Testis (tissue), 3 donors: ENCODE data around the gene DUOX1. TPM values are rescaled to one million over a fixed set of nuclear protein-coding genes. Genes with fewer than 3 reads are reported as not detected.

Experiments
- DNase-seq: peaks from one replicate; pipeline ENCODE4 v3.0.0-alpha.2; 2019
- H3K27ac ChIP-seq, 2 donors: fragments of 200-600 bp; sonication (generic); one replicate each; pipeline ENCODE4 v1.5.1; 2019
- H3K27me3 ChIP-seq: fragments of 200-600 bp; sonication (generic); one replicate; pipeline ENCODE4 v1.5.1; 2019
- H3K36me3 ChIP-seq: fragments of 200-600 bp; sonication (generic); one replicate; pipeline ENCODE4 v1.5.1; 2017; ENCODE audit warnings: low read depth; ENCODE audit errors: missing control alignments
- H3K4me1 ChIP-seq: fragments of 200-600 bp; sonication (generic); one replicate; pipeline ENCODE4 v1.5.1; 2019
- H3K4me3 ChIP-seq, 2 donors: fragments of 200-600 bp; sonication (generic); one replicate each; pipeline ENCODE4 v1.5.1; 2017 to 2019
- H3K9me3 ChIP-seq: fragments of 200-600 bp; sonication (generic); one replicate; pipeline ENCODE4 v1.5.1; 2017
- CTCF ChIP-seq, 3 experiments: fragments of 450-650 bp in 2 of 3; fragments of 200-600 bp in 1 of 3; sonication (generic) in 1 of 3; IDR thresholded peaks; one replicate each; pipeline ENCODE4 v1.5.1; 2016 to 2019; ENCODE audit warnings: antibody characterized with exemption in 3 of 3, mild to moderate bottlenecking in 2 of 3, moderate library complexity in 1 of 3
- POLR2A ChIP-seq: fragments of 450-650 bp; IDR thresholded peaks from one replicate; pipeline ENCODE4 v1.6.1; 2017; ENCODE audit warnings: antibody characterized with exemption, mild to moderate bottlenecking, moderate library complexity
- WGBS, 2 donors: methylation state at CpG; one replicate each; pipeline ENCODE4 v1.1.5; 2018; 5-methylcytosine and 5-hydroxymethylcytosine counted together
- intact Hi-C: fragments of 100-400 bp; cut with DNase I; formaldehyde crosslinking; loops from one replicate; pipeline ENCODE4 v1.15.1; 2023; ENCODE audit warnings: low total_unique reads
- polyA plus RNA-seq: library from polyadenylated mRNA; stranded (reverse); fragments of 350-450 nt; fragmentation: Illumina TruSeq; extraction: RNeasy Lipid Tissue Mini Kit (QIAGEN cat#74804); gene quantifications from one replicate; pipeline ENCODE4 v1.2.3, GENCODE V29; 2014; ENCODE audit warnings: low read depth, low replicate concordance; ENCODE audit not compliant: insufficient read depth
- total RNA-seq, 2 donors: library from RNA; depleted of rRNA; stranded (reverse); fragments of >200 nt; gene quantifications; one replicate each; pipeline ENCODE4 v1.2.3, GENCODE V29; 2016

DUOX1 gene
- total and polyA plus RNA-seq, 3 donors from 2014 or later, result 2.8 to 5.7 (median 5.3) TPM

- DNase-seq, result no peak
- 28 to 35% methylated on average over 7 to 8 of the region's 8 CpGs for WGBS, 2 donors
- intact Hi-C loops, result no loop called here
Observed at GRCh38 chr15:45185903-45186770, 56.3 kb downstream of the DUOX1 start.

GRCh38 chr15:45186771-45187577, 57.2 kb downstream of the DUOX1 start:
- no peaks in the 10 kb centered on the region for H3K4me1 ChIP-seq
- H3K36me3 ChIP-seq, result no peaks in the 10 kb centered on the region
- WGBS, 2 donors, result 22% methylated on average over 18 to 27 of the region's 42 CpGs
- peak overlapping the region; percentile 72 to 77 for H3K4me3 ChIP-seq
- TF ChIP-seq CTCF (IDR thresholded peaks at IDR 0.05) (no peak), POLR2A (no peak)
- no peaks in the 10 kb centered on the region for H3K27me3 ChIP-seq
- intact Hi-C loops, result no loop called here
- H3K27ac ChIP-seq, result peak overlapping the region; percentile 42 to 75
- DNase-seq, result no peak
- no peaks in the 10 kb centered on the region for H3K9me3 ChIP-seq

More at GRCh38 chr15:45185903-45186770, 56.3 kb downstream of the DUOX1 start:
- Histone ChIP-seq H3K36me3 (no peaks in the 10 kb centered on the region), H3K4me3 (no peak overlapping the region), H3K4me1 (no peaks in the 10 kb centered on the region), H3K27ac (peak overlapping the region; percentile 12 to 75), H3K9me3 (no peaks in the 10 kb centered on the region), H3K27me3 (no peaks in the 10 kb centered on the region)
- no peak for TF ChIP-seq CTCF (IDR thresholded peaks at IDR 0.05)
- TF ChIP-seq POLR2A, result no peak

- Histone ChIP-seq H3K4me1 (no peaks in the 10 kb centered on the region), H3K27ac (peak overlapping the region; percentile 42 to 75), H3K4me3 (peak overlapping the region; percentile 72 to 77), H3K36me3 (no peaks in the 10 kb centered on the region), H3K9me3 (no peaks in the 10 kb centered on the region), H3K27me3 (no peaks in the 10 kb centered on the region)
- intact Hi-C loops, result no loop called here
- TF ChIP-seq POLR2A (no peak), CTCF (IDR thresholded peaks at IDR 0.05) (no peak)
- DNase-seq, result no peak
- 1% methylated on average over 24 of the region's 43 CpGs; no CpG with 5 or more reads in 1 of the 2 donors for WGBS, 2 donors
Observed at GRCh38 chr15:45187578-45187893, 57.7 kb downstream of the DUOX1 start.

- intact Hi-C loops, result no loop called here
- Histone ChIP-seq H3K9me3 (no peaks in the 10 kb centered on the region), H3K36me3 (no peaks in the 10 kb centered on the region), H3K27me3 (no peaks in the 10 kb centered on the region), H3K4me3 (peak within 1 kb of the TSS; percentile 72 to 77), H3K4me1 (no peaks in the 10 kb centered on the region), H3K27ac (peak within 1 kb of the TSS; percentile 42 to 75)
- peak; percentile 80 for DNase-seq
- no peak for TF ChIP-seq POLR2A
- no peak for TF ChIP-seq CTCF (IDR thresholded peaks at IDR 0.05)
- WGBS, 2 donors, result 0 to 1% methylated on average over 37 to 38 of the region's 57 CpGs
Observed at GRCh38 chr15:45187894-45188830, 58.4 kb downstream of the DUOX1 start, which contains the start of gene SHF. Gene SHF (minus strand): TSS chr15:45187966. CDS start chr15:45187951, 15 bp downstream.
